Retinal pigment epithelial cell (primary cell): ENCODE data around the gene ANKDD1A.

Source experiments
- DNase-seq: peaks from one replicate; pipeline ENCODE4 v3.0.0-alpha.2; 2010; ENCODE audit warnings: low read depth
- H3K4me3 ChIP-seq: 2 replicates; pipeline ENCODE4 v1.5.1; 2011; ENCODE audit warnings: mild to moderate bottlenecking, low read length, control low read depth, moderate library complexity
- CTCF ChIP-seq: conservative IDR thresholded peaks from 2 replicates; pipeline ENCODE4 v1.5.1; 2011; ENCODE audit warnings: low read depth, low read length, control low read depth, inconsistent platforms

Gene ANKDD1A

GRCh38 chr15:64911311-64912186, at the start of gene ANKDD1A:
Gene ANKDD1A (plus strand): TSS chr15:64911902. CDS start chr15:64911931, 29 bp downstream.
- no peak for DNase-seq
- TF ChIP-seq CTCF: no peak
- H3K4me3 ChIP-seq: peak within 1 kb of the TSS; percentile 65

GRCh38 chr15:64861960-64862359, 49.7 kb upstream of the ANKDD1A start:
- no peak for DNase-seq
- H3K4me3 ChIP-seq: no peak overlapping the region
- TF ChIP-seq CTCF: no peak

- no peak for TF ChIP-seq CTCF
- no peak overlapping the region for H3K4me3 ChIP-seq
- no peak for DNase-seq
These were observed 49.3 kb upstream of the ANKDD1A start for GRCh38 chr15:64862408-64862807.

- no peak for DNase-seq
- no peak for TF ChIP-seq CTCF
- H3K4me3 ChIP-seq: no peak overlapping the region
These were observed 47.6 kb upstream of the ANKDD1A start for GRCh38 chr15:64864068-64864467.

GRCh38 chr15:64865126-64865997, 46.3 kb upstream of the ANKDD1A start:
- H3K4me3 ChIP-seq: no peak overlapping the region
- TF ChIP-seq CTCF: no peak
- no peak for DNase-seq

- no peak overlapping the region for H3K4me3 ChIP-seq
- DNase-seq: no peak
- TF ChIP-seq CTCF: no peak
These were observed 45.6 kb upstream of the ANKDD1A start for GRCh38 chr15:64865998-64866520.
